Measurements from ENCODE around the gene CTNS.
"Not testable (repeated sequence)": the region's sequence is repeated elsewhere in the genome, so short reads cannot be mapped to it uniquely, and the experiment has no call there.

Gene CTNS

DNA sequence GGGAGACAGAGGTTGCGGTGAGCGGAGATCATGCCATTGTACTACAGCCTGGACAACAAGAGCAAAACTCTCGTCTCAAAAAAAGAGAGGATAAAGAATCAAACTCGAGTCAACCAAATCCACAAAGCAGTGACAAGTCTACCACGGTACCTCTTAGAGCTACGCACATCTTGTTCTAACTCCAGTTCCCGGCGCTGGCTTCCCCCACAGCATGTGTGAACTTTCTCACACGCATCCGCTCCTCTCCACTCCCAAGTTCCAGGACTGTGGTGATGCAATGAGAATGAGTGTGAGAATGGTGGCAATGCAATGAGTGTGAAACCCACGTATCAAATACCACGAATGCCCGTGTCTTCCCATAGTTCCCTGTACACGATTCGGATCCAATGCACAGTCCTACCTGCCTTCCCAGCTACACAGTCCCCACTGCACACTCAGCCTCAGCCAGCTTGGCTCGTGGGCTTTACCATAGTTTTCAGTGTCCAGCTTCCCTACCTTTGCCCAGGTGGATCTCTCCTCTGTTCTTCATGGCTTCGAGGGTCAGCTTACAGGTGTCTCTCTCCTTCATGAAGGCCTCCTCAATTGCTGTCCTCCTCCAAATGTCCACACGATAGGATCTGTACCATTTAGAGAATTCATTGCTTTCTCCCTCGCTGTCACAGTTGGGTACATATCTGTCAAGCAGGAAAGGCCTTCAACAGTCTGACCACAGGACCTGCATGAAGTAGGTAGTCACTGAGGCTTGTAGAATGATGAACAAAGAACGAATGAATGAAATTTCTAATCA, 68.6 kb downstream of the CTNS start:
- no peak overlapping the region for H3K27ac ChIP-seq
- TF ChIP-seq, protein P1, sequence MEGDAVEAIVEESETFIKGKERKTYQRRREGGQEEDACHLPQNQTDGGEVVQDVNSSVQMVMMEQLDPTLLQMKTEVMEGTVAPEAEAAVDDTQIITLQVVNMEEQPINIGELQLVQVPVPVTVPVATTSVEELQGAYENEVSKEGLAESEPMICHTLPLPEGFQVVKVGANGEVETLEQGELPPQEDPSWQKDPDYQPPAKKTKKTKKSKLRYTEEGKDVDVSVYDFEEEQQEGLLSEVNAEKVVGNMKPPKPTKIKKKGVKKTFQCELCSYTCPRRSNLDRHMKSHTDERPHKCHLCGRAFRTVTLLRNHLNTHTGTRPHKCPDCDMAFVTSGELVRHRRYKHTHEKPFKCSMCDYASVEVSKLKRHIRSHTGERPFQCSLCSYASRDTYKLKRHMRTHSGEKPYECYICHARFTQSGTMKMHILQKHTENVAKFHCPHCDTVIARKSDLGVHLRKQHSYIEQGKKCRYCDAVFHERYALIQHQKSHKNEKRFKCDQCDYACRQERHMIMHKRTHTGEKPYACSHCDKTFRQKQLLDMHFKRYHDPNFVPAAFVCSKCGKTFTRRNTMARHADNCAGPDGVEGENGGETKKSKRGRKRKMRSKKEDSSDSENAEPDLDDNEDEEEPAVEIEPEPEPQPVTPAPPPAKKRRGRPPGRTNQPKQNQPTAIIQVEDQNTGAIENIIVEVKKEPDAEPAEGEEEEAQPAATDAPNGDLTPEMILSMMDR (conservative IDR thresholded peaks at IDR 0.05), result no peak
- no peak for TF ChIP-seq ZFX (IDR thresholded peaks at IDR 0.05)

DNA sequence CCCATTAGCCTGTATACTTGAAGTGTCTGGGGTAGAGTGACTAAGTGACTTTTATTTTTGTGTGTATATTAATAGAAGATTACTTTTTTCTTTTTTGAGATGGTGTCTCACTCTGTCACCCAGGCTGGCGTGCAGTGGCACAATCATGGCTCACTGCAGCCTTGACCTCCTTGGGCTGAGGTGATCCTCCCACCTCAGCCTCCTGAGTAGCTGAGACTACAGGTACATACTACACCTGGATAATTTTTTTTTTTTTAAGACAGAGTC, 69.1 kb downstream of the CTNS start:
- H3K27ac ChIP-seq, result not testable (repeated sequence)

DNA sequence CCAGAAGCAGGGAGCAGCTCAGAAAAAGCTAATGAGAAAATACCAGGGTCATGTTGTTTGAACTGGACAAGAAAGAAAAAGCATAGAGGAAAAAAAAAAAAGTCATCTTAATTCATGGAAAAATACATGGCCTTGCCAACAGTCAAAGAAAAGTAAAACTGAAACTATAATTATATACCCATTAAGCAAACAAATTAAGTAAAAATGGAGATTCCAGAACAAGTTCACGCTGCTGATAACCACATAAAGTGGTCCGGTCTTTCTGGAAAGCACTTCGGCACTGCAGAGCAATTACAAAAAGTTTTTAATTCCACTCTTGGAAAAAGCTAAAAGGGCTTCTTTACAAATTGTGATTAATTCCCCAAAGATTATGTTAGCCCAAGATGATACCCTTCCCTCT, 71.8 kb downstream of the CTNS start:
- H3K27ac ChIP-seq, result no peak overlapping the region
- no peak for TF ChIP-seq ZFX (IDR thresholded peaks at IDR 0.05)
- TF ChIP-seq, protein P1 (conservative IDR thresholded peaks at IDR 0.05), result no peak

DNA sequence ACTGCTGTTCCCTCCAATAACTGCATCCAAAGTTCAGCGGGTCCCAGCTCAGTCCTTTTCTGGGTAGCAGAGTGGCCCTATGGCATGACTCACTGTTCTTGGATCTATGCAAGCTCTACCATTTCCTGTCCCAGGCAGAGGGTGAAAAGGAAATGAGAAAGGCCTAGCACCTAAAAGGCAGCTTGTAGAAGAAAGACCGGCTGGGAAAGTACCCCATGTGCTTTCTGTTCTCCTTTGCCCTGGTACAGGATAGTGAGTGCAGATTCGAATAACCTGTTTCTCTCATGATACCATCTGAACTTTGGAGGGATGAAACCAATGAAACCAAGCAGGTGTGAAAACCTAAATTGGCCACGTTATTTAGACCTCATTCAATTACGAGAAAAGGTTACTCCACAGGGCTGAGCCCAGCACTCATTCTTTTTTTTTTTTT, 74.4 kb downstream of the CTNS start:
- TF ChIP-seq ZFX (IDR thresholded peaks at IDR 0.05), result no peak
- TF ChIP-seq, protein P1 (conservative IDR thresholded peaks at IDR 0.05), result no peak
- no peak overlapping the region for H3K27ac ChIP-seq
